Epidermal melanocyte (primary cell): ENCODE data around the gene ANKLE1.
A peak's percentile ranks its signal among the peaks of the same experiment; 100 is the strongest.

ENCODE experiments used
- DNase-seq: peaks from one replicate; pipeline ENCODE4 v3.0.0; 2011; ENCODE audit warnings: low spot score; ENCODE audit not compliant: insufficient read length

ANKLE1 gene

DNA sequence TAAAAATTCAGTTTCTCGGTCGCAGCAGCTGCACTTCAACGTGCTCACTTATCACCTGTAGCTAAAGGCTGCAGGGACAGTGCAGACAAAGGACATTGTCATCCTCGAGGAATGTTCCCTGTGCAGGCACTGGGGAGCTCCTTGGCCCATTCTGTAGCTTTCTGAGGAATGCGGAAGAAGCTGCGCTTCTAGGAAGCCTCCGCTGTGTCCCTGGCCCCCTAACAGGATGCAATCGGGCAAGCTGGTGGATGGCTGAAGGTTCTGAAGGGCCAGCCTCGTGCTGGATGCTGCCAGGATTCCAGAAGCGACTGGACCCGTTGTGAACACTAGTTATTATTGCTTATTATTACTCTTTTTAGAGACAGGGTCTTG is 44.9 kb downstream of the ANKLE1 start:
- DNase-seq, result peak; percentile 20

GRCh38 chr19:17327068-17327653 is 45.5 kb downstream of the ANKLE1 start:
- peak; percentile 11 for DNase-seq

DNA sequence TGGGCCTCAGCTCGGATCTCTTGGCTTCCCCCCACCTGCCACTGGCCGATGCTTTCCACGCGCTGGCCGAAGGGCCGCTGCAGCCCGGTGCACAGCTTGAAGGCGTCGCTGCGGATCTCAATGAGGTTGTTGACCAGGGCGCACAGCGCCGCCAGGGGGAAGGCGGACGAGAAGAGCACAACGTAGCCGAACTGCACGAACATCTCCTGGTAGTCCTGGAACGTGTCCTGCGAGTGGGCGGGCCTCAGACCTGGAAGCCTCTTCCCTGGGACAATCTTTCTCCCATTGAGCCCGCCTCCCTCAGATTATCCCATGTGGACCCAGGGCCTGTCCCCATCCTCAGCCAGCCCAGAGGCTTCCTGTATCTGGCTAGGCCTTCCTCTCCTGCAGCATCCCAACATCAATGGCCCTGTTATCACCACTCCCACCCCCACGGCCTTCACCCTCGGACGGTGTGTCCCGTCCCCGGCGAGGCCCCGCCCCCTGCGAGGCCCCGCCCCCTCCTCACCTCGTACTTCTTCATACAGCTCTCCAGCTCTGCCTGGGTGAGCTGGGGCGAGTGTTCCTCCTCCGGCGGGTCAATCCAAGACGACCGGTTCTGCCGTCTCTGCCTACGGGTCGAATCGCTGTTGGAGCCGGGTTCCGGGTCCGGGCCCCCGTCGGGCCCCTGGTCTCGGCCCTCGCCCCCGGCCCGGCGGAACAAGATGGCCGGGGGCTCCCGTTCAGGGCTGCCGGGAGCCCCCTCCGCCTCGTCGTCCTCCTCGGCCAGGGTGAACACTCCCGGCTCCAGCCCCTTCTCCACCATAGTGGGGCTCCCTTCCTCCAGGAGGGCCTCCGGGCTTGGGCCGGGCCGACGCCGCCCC is 46.2 kb downstream of the ANKLE1 start:
- DNase-seq, result peak; percentile 21

- DNase-seq, result peak; percentile 15
These were observed 47.0 kb downstream of the ANKLE1 start for GRCh38 chr19:17328517-17329365.

- peak; percentile 10 for DNase-seq
These were observed 47.9 kb downstream of the ANKLE1 start for GRCh38 chr19:17329366-17330261.

DNA sequence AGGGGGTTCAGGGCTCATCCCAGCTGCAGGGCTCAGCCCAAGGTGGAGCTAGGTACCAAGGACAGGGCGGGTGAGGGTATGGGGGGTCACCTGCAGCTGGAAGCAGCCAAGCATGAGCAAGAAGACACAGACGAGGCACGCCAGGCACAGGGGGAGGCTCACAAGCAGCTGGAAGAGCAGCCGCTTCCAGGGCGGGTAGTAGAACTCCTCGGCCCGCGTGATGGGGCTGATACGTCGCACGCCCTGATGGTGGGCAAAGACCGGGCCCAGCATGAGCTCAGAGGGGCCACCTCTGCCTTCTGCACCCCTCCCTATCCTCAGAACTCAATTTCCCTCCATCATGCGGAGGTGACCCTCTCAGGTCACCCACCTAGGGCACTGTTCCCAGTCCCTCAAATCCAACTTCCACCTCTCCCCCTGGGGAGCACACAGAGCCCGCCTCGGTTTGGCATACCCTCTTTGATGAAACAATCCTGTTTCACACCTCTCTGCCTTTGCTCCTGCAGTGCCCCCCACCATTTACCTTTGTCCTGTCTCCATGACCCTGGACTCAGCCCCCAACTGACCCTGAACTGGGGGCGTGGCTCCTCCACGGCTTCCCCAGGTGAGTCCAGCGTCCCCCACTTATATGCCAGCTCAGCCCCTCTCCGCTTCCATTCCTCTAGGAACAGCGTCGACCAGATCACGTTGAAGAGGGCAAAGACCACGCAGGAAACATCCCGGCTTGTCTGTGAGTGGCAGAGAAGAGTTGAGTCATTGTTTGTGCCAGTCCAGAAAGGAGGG is 48.8 kb downstream of the ANKLE1 start:
- no peak for DNase-seq

DNA sequence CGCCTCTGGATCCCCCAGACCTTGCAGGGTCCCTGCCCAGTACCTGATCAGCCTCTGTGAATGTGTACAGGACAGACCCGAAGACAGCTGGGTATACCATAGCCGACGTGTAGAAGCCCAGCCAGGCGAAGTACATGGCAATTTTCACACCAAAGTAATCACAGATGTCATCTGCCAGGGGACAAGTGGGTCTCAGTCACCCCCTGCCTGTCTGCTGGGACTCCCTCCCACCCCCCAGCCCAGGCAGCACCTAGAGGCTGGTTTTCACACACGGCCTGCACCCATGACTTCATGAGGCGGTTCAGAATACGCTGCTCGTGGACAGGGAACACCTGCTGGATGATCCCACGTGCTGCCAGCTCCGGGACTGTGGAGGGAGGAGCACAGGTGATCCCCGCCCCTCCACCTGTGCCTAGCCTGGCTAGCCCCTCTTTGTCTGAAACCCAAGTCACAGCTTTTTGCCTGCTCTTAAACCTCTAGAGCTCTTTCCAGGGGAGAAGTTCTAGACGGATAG is 49.4 kb downstream of the ANKLE1 start:
- no peak for DNase-seq

DNA sequence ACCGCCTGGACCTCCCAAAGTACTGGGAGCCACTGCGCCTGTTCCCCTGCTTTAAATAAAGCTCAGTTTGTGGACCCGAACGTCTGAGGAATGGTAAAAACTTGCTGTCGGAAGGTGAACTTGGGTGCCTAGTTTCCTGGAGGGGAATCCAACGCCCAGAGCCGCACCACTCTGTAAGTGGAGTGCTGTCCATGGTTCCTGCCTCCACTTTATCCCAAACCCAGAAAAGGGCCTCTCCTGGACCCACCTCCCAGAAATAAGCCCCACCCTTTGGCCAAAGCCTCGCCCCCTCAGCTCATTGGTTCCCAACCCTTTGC is 50.6 kb downstream of the ANKLE1 start:
- no peak for DNase-seq

DNA sequence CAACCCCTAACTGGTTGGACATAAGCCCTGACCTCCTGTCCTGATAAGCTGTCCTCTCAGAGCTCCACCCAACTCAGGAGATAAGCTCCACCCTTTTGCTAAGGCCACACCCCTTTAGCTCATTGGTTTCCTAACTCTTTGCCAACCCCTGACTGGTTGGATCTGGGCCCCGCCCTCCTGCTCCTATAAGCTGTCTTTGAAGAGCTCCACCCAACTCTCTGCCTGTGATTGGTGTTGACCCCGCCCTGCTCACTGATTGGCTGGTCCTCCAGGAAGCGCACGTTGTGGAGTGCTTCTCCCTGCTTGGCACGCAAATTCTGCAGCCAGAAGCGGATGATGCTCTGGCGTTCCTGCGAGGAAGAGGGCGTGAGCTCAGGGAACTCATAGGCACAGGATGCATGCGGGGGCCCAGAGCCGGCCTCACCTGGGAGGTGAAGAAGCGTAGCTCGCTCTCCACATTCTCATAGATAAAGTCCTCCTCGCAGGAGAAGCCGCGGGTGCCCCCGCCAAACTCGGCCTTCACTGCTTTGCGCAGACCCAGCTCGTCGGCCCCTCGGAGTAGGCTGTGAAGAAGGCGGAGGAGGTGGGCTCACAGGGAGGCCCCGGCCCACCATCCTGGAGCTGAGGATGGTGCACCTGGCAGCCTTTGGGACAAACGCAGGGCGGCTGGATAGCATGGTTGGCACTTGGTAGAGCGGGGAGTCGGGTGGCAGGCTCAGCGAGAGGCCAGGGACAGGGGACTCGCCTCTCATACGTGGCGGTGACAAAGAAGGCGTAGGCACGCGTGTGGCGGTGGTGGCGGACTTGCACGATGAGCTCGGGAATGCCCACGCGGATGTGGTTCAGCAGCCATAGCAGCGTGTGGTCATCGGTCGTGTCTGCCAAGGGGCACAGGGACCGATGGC is 51.2 kb downstream of the ANKLE1 start:
- no peak for DNase-seq

DNA sequence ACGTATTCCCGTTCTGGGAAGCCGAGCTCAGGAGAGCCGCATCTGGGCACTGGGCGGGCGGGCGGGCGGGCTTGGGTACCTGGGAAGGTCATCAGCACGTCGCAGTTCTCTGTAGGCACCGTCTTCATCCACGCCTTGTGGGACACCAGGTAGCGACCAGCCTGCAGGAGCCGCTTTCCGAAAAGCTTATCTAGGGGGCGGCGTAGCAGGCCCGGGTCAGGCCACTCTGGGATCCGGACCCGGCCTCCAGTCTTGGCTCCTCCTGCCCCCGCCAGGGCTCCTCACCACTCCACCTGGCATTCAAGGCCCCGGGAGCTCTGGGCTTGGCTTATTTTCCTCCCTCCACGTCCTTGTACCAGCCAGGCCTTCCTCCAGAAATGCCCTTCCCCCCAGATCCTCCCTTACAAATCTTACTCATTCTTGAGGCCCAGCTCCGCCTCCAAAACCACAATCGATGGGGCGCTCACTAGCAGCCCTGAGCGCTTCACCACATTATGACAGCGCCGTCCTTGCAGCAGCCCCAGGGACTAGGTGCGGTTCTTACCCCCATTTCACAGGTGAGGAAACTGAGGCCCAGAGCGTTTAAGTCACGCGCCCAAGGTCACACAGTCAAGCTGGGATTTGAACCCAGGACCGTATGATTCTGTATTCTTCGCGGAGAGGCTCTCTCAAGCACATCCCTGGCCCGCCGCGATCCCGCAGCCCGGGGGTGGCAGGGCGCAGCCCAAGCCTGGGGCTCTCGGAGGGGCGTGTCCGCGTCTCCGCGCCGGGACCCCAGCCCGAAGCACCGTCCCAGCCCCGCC is 52.1 kb downstream of the ANKLE1 start:
- DNase-seq, result no peak

DNA sequence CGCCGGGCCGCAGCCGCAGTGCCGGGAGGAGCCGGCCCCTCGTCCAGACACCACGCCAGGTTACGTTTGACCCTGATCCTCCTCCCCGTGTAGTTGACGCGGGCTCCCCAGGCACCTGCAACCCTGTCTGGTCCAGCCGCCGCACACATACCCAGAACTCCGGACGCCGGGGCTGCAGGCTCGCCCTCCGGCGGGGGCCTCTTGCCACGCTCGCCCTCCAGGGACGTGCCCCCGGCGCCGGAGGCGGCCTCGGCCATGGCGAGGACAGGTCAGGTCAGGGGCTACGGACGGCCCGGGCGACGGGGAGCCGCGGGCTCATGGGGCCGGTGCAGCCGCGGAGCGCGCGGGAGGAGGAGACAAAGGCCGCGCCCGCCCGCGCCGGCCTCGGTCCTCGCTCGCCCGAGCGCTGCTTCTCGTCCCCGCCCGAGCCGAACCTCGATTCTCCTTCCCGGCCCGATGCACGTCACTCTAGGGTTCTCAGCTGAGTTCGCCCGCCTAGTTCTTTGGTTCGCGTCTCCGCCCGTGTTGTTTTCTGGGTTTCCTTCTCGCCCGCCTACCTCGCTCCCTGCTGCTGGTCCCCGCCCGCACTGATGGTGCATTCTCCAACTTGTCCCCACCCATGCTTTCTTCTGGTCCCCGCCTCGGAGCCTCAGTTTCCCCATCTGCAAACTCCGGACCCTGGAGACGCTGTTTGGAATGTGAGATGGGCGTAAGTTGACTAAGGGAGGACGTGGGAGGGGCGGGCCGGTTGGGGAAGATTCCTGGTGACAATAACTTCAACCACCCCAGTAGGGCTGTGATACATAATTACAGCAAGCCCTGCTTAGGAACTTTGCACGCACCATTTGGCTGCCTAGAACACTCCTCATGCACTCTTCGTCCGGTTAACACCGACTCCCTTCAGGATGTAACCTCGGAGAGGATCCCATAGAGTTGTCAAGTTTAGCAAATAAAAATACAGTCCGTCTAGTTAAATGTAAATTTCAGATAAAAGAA is 53.0 kb downstream of the ANKLE1 start, which contains the start of gene ANO8:
Gene ANO8, minus strand, starts transcription at position 442 of the 996 bp plus-strand sequence. Its CDS starts 185 bp downstream, at position 257.
- peak; percentile 99 for DNase-seq

- DNase-seq, result no peak
These were observed 53.9 kb downstream of the ANKLE1 start for GRCh38 chr19:17335575-17335974.
